ENCODE data around the gene RAB14.

- TF ChIP-seq PRDM6 (tag by site-specific recombination; IDR thresholded peaks at IDR 0.05) (no peak), CTCF (tag by site-specific recombination; IDR thresholded peaks at IDR 0.05) (no peak), REST (tag by site-specific recombination; IDR thresholded peaks at IDR 0.05) (no peak), ZNF362 (tag by site-specific recombination; IDR thresholded peaks at IDR 0.05) (no peak), ZBTB21 (tag by site-specific recombination; IDR thresholded peaks at IDR 0.05) (no peak), ZNF157 (tag by site-specific recombination; IDR thresholded peaks at IDR 0.05) (no peak), ZBTB1 (tag by site-specific recombination; IDR thresholded peaks at IDR 0.05) (no peak), ZNF121 (tag by site-specific recombination; IDR thresholded peaks at IDR 0.05) (no peak), ELK4 (IDR thresholded peaks at IDR 0.05; ENCODE audit: borderline replicate concordance, low read depth, low read length) (no peak), BCL11B (tag by site-specific recombination; IDR thresholded peaks at IDR 0.05; ENCODE audit: low read depth) (no peak), ZNF704 (tag by site-specific recombination; IDR thresholded peaks at IDR 0.05) (no peak), SP2 (tag by site-specific recombination; IDR thresholded peaks at IDR 0.05) (no peak), KLF8 (tag by site-specific recombination; IDR thresholded peaks at IDR 0.05) (no peak), PRDM2 (tag by site-specific recombination; IDR thresholded peaks at IDR 0.05; ENCODE audit: borderline replicate concordance) (no peak)
These were observed 38.9 kb upstream of the RAB14 start for GRCh38 chr9:121240472-121241135.

Data from HEK293 (cell line).